Panc1 (cell line): Measurements from ENCODE around the gene CHTF18. TPM values are rescaled to one million over a fixed set of nuclear protein-coding genes. Genes with fewer than 3 reads are reported as not detected.

Source experiments
- ATAC-seq: fragments of 200-7000 bp; cut with Tn5 transposase; 2 replicates; pipeline ENCODE4 v1.9.1; 2020; ENCODE audit warnings: mild to moderate bottlenecking, moderate library complexity
- BruUV-seq: library from RNA; stranded (reverse); fragments of 400-500 nt; replicated peaks from 2 replicates; lab custom pipeline; 2021; lab: Mats Ljungman, UMichigan
- CTCF ChIA-PET: fragments of 300-600 bp; sonication (Branson Sonifier 250); formaldehyde crosslinking; loops from one replicate; lab custom pipeline; 2022; ENCODE audit warnings: antibody characterized with exemption; lab: Charles Lee
- POLR2A ChIA-PET: fragments of 300-600 bp; sonication (Branson Sonifier 250); formaldehyde crosslinking; loops from one replicate; lab custom pipeline; 2022; ENCODE audit warnings: antibody characterized with exemption; lab: Charles Lee
- DNase-seq: peaks from one replicate; pipeline ENCODE4 v3.0.0-alpha.2; 2010; ENCODE audit warnings: low read depth, low spot score
- H3K27ac ChIP-seq: 2 replicates; pipeline ENCODE4 v1.5.1; 2011; ENCODE audit warnings: mild to moderate bottlenecking, low read length, inconsistent platforms
- H3K27me3 ChIP-seq: fragments of 200-500 bp; sonication (Bioruptor generic); 2 replicates; pipeline ENCODE4 v1.6.0; 2014; ENCODE audit warnings: low read length, inconsistent platforms; ENCODE audit not compliant: control insufficient read depth, insufficient read depth
- H3K36me3 ChIP-seq: fragments of 200-500 bp; sonication (Bioruptor generic); 2 replicates; pipeline ENCODE4 v1.5.1; 2014; ENCODE audit warnings: inconsistent platforms, mild to moderate bottlenecking, low read length, moderate library complexity; ENCODE audit not compliant: control insufficient read depth, insufficient read depth
- H3K4me1 ChIP-seq: 2 replicates; pipeline ENCODE4 v1.5.1; 2011; ENCODE audit warnings: inconsistent platforms, mild to moderate bottlenecking, low read length, moderate library complexity; ENCODE audit not compliant: control insufficient read depth, insufficient read depth
- H3K4me3 ChIP-seq, 2 experiments: 2 replicates each; pipeline ENCODE4 v1.5.1; 2011 to 2012; ENCODE audit warnings: low read depth in 2 of 2, low read length in 2 of 2, mild to moderate bottlenecking in 2 of 2, inconsistent platforms in 1 of 2, moderate library complexity in 1 of 2
- H3K9me3 ChIP-seq: fragments of 200-500 bp; sonication (Bioruptor generic); 2 replicates; pipeline ENCODE4 v1.5.1; 2014; ENCODE audit warnings: low read depth, mild to moderate bottlenecking, inconsistent platforms, low read length, moderate library complexity; ENCODE audit not compliant: control insufficient read depth, insufficient read depth
- POLR2AphosphoS5 ChIP-seq: IDR thresholded peaks from 2 replicates; pipeline ENCODE4 v1.6.1; 2012; ENCODE audit warnings: mild to moderate bottlenecking, low read depth, low read length, moderate library complexity
- SIN3A ChIP-seq: IDR thresholded peaks from 2 replicates; pipeline ENCODE4 v1.6.1; 2012; ENCODE audit warnings: low read depth, mild to moderate bottlenecking, low read length, moderate library complexity, borderline replicate concordance; ENCODE audit not compliant: insufficient read depth
- TCF7L2 ChIP-seq: IDR thresholded peaks from 2 replicates; pipeline ENCODE4 v1.6.1; 2011; ENCODE audit warnings: mild to moderate bottlenecking, low read depth, low read length, inconsistent platforms
- in situ Hi-C: cut with HindIII; loops from 2 replicates; pipeline ENCODE4 v1.10.0; 2016; ENCODE audit warnings: low sequenced_read_pairs, low pct_unique_long_range_greater_than_20kb
- intact Hi-C: fragments of 100-400 bp; cut with micrococcal nuclease; formaldehyde crosslinking; loops from one replicate; pipeline ENCODE4 v1.10.0; 2022; ENCODE audit not compliant: unreplicated experiment
- total RNA-seq: library from RNA; stranded (reverse); gene quantifications from one replicate; pipeline ENCODE4 v1.2.1, GENCODE V29; 2021; ENCODE audit not compliant: unreplicated experiment
- TF ChIP-seq, protein P1 (sequence below): fragments of 450-650 bp; IDR thresholded peaks from 2 replicates; pipeline ENCODE4 v1.5.1; 2017; ENCODE audit warnings: mild to moderate bottlenecking
- TF ChIP-seq, protein P2 (sequence below), 2 experiments: IDR thresholded peaks; 2 replicates each; pipeline ENCODE4 v1.6.1; 2011 to 2012; ENCODE audit warnings: low read depth in 2 of 2, control low read depth in 1 of 2, low read length in 1 of 2, mild to moderate bottlenecking in 1 of 2, moderate library complexity in 1 of 2; ENCODE audit not compliant: insufficient read depth in 1 of 2

CHTF18 gene
- total RNA-seq, 1 experiment from 2014 or later: 118 TPM

DNA sequence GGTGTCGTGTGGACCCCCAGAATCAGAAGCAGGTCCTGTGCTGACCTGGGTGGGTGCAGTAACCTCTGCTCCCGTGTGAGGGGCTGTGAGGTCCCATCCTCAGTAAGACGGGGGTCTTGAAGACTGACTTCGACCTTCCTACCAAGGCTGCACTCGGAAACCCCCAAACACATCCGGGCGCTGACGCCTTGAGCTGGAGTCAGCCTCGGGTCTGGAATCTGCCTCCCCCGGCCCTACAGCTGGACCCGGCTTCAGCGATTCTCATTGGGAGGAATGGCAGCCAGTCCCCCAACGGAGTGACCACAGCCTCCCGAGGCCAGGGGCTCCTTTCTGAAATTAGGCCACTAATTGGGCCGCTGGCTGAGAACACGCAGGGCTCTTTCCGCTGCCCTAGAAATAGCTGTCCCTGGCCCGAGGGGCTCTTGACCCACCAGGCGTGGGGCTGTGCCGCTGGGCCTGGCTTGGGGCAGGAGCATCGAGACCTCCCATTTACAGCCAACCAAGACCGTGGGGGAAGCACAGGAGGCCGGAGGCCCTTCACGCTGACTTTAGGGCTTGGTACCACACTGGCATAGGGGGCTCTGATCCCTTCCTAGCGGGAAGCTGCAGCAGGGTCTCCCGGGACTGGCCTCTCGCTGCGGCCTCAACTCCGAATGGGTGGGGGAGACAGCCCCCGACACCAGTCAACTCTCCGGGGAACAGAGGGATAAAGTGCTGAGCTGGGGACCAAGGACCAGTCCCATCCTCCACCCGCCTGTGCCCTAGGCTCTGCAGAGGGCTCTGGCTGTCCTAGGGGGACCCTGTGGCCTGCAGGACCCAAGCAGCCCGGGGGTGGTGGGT is 14.7 kb downstream of the CHTF18 start:
- H3K36me3 ChIP-seq: no peaks in the 10 kb centered on the region
- TF ChIP-seq POLR2AphosphoS5 (no peak), TCF7L2 (no peak), SIN3A (no peak)
- TF ChIP-seq, protein P1, sequence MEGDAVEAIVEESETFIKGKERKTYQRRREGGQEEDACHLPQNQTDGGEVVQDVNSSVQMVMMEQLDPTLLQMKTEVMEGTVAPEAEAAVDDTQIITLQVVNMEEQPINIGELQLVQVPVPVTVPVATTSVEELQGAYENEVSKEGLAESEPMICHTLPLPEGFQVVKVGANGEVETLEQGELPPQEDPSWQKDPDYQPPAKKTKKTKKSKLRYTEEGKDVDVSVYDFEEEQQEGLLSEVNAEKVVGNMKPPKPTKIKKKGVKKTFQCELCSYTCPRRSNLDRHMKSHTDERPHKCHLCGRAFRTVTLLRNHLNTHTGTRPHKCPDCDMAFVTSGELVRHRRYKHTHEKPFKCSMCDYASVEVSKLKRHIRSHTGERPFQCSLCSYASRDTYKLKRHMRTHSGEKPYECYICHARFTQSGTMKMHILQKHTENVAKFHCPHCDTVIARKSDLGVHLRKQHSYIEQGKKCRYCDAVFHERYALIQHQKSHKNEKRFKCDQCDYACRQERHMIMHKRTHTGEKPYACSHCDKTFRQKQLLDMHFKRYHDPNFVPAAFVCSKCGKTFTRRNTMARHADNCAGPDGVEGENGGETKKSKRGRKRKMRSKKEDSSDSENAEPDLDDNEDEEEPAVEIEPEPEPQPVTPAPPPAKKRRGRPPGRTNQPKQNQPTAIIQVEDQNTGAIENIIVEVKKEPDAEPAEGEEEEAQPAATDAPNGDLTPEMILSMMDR: no peak
- TF ChIP-seq, protein P2, sequence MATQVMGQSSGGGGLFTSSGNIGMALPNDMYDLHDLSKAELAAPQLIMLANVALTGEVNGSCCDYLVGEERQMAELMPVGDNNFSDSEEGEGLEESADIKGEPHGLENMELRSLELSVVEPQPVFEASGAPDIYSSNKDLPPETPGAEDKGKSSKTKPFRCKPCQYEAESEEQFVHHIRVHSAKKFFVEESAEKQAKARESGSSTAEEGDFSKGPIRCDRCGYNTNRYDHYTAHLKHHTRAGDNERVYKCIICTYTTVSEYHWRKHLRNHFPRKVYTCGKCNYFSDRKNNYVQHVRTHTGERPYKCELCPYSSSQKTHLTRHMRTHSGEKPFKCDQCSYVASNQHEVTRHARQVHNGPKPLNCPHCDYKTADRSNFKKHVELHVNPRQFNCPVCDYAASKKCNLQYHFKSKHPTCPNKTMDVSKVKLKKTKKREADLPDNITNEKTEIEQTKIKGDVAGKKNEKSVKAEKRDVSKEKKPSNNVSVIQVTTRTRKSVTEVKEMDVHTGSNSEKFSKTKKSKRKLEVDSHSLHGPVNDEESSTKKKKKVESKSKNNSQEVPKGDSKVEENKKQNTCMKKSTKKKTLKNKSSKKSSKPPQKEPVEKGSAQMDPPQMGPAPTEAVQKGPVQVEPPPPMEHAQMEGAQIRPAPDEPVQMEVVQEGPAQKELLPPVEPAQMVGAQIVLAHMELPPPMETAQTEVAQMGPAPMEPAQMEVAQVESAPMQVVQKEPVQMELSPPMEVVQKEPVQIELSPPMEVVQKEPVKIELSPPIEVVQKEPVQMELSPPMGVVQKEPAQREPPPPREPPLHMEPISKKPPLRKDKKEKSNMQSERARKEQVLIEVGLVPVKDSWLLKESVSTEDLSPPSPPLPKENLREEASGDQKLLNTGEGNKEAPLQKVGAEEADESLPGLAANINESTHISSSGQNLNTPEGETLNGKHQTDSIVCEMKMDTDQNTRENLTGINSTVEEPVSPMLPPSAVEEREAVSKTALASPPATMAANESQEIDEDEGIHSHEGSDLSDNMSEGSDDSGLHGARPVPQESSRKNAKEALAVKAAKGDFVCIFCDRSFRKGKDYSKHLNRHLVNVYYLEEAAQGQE (IDR thresholded peaks at IDR 0.05; ENCODE audit: insufficient read depth in 1 of 2, low read depth in 2 of 2, low read length in 1 of 2): no peak
- DNase-seq: no peak
- no peak overlapping the region for H3K4me3 ChIP-seq
- POLR2A ChIA-PET: interaction anchor here (0.6 to 1.1 kb wide), 2 partner anchors 25 to 43 kb away, joined by 3 to 5 read pairs; no protein-coding TSS in a partner anchor
- H3K9me3 ChIP-seq: no peaks in the 10 kb centered on the region
- H3K27ac ChIP-seq: no peak overlapping the region
- no peak for ATAC-seq
- in situ Hi-C loops: no loop called here
- peaks cover 40% of the 10 kb centered on the region for H3K4me1 ChIP-seq
- no peaks in the 10 kb centered on the region for H3K27me3 ChIP-seq
- BruUV-seq: no TSS peak
- CTCF ChIA-PET: interaction anchor here (0.5 to 0.7 kb wide), 4 partner anchors 12 to 342 kb away, joined by 3 to 7 read pairs (median 5); no protein-coding TSS in a partner anchor
- intact Hi-C loops: no loop called here

DNA sequence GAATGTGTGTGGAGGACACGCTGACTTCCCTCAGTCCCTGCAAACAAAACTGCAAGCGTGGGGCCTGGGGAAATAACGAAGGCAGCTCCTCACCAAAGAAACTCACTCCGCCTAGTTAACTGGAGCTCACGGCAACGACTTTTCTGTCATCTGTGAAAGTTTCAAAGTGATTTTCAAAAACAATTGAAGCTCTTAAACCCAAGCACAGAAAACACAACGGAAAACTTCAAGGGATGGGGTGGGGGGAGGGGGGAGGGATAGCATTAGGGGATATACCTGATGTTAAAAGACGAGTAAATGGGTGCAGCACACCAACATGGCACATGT is 15.3 kb downstream of the CHTF18 start:
- BruUV-seq: no TSS peak
- H3K4me1 ChIP-seq: peaks cover 43% of the 10 kb centered on the region
- no peak for ATAC-seq
- no peaks in the 10 kb centered on the region for H3K36me3 ChIP-seq
- DNase-seq: no peak
- H3K27ac ChIP-seq: no peak overlapping the region
- in situ Hi-C loops: no loop called here
- POLR2A ChIA-PET: interaction anchor here (0.6 to 1.1 kb wide), 2 partner anchors 24 to 44 kb away, joined by 3 to 5 read pairs; no protein-coding TSS in a partner anchor
- H3K9me3 ChIP-seq: no peaks in the 10 kb centered on the region
- H3K4me3 ChIP-seq: no peak overlapping the region
- TF ChIP-seq, protein P2 (IDR thresholded peaks at IDR 0.05; ENCODE audit: insufficient read depth in 1 of 2, low read depth in 2 of 2, low read length in 1 of 2): no peak
- TF ChIP-seq TCF7L2: no peak
- TF ChIP-seq, protein P1: no peak
- no peak for TF ChIP-seq POLR2AphosphoS5
- no peak for TF ChIP-seq SIN3A
- intact Hi-C loops: no loop called here
- no peaks in the 10 kb centered on the region for H3K27me3 ChIP-seq
- CTCF ChIA-PET: interaction anchor here (0.5 to 0.7 kb wide), 4 partner anchors 46 to 577 kb away, joined by 3 to 7 read pairs (median 4); no protein-coding TSS in a partner anchor
